ENCODE results near the gene TTLL8.
A peak's percentile ranks its signal among the peaks of the same experiment; 100 is the strongest.

The TTLL8 gene

DNA sequence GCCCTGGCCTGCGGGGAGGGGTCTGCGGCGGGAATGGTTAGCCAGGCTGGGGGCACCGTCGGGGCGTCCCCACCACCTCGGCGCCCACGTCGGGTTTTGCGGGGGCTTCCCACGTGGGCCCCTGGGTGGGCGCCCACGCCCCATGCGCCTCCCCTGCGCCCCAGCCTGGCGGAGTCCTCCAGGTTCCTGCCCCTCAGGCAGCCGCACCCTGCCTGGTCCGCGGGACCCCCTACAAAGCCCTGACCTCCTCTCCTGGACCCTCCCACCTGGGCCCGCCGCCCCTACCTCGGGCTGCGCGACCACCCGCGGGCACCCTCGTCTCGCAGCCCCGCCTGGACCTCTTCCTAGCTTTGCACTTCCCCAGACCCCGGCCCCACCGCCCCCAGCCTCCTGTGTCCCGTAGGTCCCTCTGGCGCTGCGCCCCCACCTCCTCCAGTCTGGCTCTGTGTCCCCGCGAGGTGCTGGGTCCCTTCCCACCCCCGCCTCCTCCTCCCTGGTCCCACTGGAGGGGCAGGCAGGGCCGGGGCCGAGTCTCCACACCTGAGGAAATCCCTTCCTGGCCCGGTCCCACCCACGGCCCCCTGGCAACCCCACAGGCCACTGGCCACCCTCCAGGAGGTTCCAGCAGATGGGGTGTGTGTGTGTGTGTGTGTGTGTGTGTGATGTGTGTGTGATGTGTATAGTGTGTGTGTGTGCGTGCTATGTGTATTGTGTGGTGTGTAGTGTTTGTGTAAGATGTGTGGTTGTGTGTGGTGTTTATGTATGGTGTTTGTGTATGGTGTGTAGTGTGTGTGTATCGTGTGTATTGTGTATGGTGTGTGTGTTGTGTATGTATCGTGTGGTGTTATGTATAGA, 85.7 kb downstream of the TTLL8 start:
- Histone ChIP-seq H3K9me3 (ENCODE audit: control insufficient read depth in 2 of 2, low read length in 2 of 2) (no peaks in the 10 kb centered on the region), H3K4me1 (ENCODE audit: control insufficient read depth in 2 of 2, insufficient read depth in 2 of 2, low read length in 2 of 2) (peaks cover 22 to 24% of the 10 kb centered on the region in 2 donors), H3K27me3 (ENCODE audit: control insufficient read depth in 2 of 2, insufficient read depth in 2 of 2, low read length in 2 of 2) (no peaks in the 10 kb centered on the region), H3K9ac (ENCODE audit: low read depth in 1 of 2, low read length in 2 of 2) (peak overlapping the region in 1 of 2 donors; percentile 76), H3K27ac (ENCODE audit: low read depth in 2 of 2, low read length in 2 of 2) (no peak overlapping the region), H3K36me3 (ENCODE audit: control insufficient read depth in 2 of 2, insufficient read depth in 2 of 2, low read length in 2 of 2) (no peaks in the 10 kb centered on the region), H3K4me3 (ENCODE audit: low read length in 2 of 2) (no peak overlapping the region)

DNA sequence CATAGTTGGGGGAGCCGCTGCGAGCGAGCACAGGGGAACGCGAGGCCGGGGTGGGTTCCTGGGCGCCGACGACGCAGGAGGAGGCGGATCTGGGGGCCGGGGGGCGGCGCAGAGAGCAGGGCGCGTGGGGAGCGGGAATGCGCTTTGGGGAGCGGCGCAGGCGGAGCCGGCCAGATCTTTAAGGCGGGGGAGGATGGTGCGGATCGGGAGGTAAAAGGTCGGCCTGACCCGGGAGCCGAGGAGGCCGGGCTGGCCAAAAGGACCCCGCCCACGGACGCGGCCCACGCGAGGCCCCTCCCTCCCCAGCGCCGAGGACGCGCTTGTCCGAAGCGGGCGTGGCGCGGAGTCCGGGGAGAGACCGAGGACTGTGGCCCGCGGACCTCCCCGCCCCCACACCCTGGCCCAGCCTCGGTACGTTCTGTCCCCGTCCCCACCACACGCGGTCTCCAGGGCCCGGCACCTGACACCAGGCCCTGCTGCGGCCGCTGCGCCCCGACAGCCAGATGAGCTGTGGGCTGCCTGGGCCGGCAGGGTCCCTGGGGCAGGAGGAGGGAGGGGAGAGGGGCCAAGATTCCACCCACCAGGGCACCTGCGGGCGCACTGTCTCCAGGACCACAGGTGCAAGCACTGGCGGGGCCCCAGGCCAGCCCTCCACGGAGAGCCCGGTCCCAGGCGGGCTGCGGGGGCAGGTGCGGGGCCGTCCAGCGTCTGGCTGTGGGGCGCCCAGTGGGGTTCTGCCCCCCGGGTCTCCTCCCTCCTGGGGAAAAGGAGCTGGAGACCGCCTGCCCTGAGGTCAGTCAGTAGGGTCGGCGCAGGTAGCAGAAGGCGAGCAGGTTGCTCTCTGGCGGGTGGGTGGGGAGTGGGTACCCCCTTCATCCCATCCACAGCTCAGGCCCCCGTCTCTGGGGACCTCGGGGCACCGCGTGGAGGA, 86.6 kb downstream of the TTLL8 start:
- Histone ChIP-seq H3K4me1 (ENCODE audit: control insufficient read depth in 2 of 2, insufficient read depth in 2 of 2, low read length in 2 of 2) (peaks cover 25 to 26% of the 10 kb centered on the region in 2 donors), H3K36me3 (ENCODE audit: control insufficient read depth in 2 of 2, insufficient read depth in 2 of 2, low read length in 2 of 2) (no peaks in the 10 kb centered on the region), H3K27ac (ENCODE audit: low read depth in 2 of 2, low read length in 2 of 2) (peak overlapping the region; percentile 81 to 90), H3K4me3 (ENCODE audit: low read length in 2 of 2) (peak overlapping the region; percentile 50 to 57), H3K9me3 (ENCODE audit: control insufficient read depth in 2 of 2, low read length in 2 of 2) (no peaks in the 10 kb centered on the region), H3K27me3 (ENCODE audit: control insufficient read depth in 2 of 2, insufficient read depth in 2 of 2, low read length in 2 of 2) (no peaks in the 10 kb centered on the region), H3K9ac (ENCODE audit: low read depth in 1 of 2, low read length in 2 of 2) (peak overlapping the region; percentile 41 to 76)

DNA sequence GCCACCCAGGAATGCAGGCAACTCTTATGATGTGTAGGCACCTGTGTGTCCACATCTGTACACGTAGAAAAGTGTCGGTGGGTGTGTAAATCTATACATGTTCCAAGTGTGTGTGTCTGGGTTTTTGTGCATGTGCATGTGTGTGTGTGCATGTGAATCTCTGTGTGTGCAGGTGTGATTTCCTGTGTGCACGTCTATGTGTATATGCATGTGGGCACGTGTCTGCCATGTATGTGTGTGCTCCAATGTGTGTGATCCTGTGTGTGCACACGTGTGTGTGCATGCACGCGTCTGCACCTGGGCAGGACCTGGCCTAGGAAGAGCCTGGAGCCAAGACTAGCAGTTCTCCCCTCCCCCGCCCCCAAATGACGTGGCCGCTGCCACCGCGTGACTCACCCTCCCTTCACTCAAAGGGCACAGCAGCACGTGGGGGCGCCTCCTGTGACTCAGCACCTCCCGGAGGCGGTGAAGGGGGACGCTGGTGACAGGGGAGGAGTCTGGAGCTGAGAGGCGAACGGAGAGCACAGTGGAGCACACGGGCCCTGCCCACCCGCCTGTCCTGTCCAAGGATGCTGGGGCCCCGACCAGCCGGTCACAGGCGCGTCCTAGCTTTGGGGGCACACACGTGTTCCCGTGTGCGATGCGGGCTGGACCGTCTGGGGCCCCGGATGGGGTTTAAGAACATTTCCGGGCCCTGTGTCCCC, 87.4 kb downstream of the TTLL8 start:
- Histone ChIP-seq H3K9ac (ENCODE audit: low read depth in 1 of 2, low read length in 2 of 2) (peak overlapping the region; percentile 41 to 76), H3K9me3 (ENCODE audit: control insufficient read depth in 2 of 2, low read length in 2 of 2) (no peaks in the 10 kb centered on the region), H3K36me3 (ENCODE audit: control insufficient read depth in 2 of 2, insufficient read depth in 2 of 2, low read length in 2 of 2) (no peaks in the 10 kb centered on the region), H3K4me1 (ENCODE audit: control insufficient read depth in 2 of 2, insufficient read depth in 2 of 2, low read length in 2 of 2) (peaks cover 28 to 29% of the 10 kb centered on the region in 2 donors), H3K4me3 (ENCODE audit: low read length in 2 of 2) (peak overlapping the region; percentile 48 to 57), H3K27me3 (ENCODE audit: control insufficient read depth in 2 of 2, insufficient read depth in 2 of 2, low read length in 2 of 2) (no peaks in the 10 kb centered on the region), H3K27ac (ENCODE audit: low read depth in 2 of 2, low read length in 2 of 2) (peak overlapping the region; percentile 81 to 90)

DNA sequence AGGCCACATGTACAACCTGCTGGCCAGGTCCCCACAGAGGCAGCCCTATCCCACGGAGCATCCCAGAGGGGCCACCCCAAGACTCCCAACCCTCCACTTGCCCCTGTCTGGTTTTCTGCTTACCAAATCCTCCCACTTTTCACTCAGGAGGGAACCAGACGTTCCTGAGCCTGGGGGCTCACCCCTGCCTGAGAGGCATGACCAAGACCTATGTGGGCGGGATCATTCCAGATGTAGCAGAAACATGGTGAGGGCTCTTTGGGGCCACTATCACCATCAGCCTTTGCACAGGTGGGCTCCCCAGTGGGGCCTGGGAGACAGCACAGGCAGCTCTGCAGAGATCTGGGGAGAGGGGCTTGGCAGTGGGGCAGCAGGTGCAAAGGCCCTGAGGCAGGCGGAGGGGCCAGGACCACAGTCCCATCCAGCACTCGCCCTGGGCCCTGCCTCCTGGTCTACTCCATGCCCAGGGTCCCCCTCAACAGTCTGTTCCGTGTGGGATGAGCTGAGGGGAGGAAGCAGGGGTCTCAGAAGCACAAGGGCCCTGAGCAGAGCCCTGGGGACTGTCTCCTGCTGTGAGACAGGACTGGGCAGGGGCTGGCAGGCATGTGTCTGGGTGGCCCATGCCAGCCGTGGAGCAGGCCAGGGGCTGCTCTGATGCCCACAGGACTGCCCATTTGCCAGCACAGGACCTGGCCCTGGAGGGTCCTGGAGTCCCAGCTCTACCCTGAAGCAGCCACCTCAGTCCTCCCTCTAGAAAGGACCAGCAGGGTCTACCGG, 88.2 kb downstream of the TTLL8 start:
- Histone ChIP-seq H3K4me1 (ENCODE audit: control insufficient read depth in 2 of 2, insufficient read depth in 2 of 2, low read length in 2 of 2) (peaks cover 24 to 26% of the 10 kb centered on the region in 2 donors), H3K9me3 (ENCODE audit: control insufficient read depth in 2 of 2, low read length in 2 of 2) (no peaks in the 10 kb centered on the region), H3K27me3 (ENCODE audit: control insufficient read depth in 2 of 2, insufficient read depth in 2 of 2, low read length in 2 of 2) (no peaks in the 10 kb centered on the region), H3K36me3 (ENCODE audit: control insufficient read depth in 2 of 2, insufficient read depth in 2 of 2, low read length in 2 of 2) (no peaks in the 10 kb centered on the region), H3K4me3 (ENCODE audit: low read length in 2 of 2) (peak overlapping the region; percentile 2 to 48), H3K9ac (ENCODE audit: low read depth in 1 of 2, low read length in 2 of 2) (peak overlapping the region in 1 of 2 donors; percentile 7), H3K27ac (ENCODE audit: low read depth in 2 of 2, low read length in 2 of 2) (peak overlapping the region; percentile 67 to 90)

DNA sequence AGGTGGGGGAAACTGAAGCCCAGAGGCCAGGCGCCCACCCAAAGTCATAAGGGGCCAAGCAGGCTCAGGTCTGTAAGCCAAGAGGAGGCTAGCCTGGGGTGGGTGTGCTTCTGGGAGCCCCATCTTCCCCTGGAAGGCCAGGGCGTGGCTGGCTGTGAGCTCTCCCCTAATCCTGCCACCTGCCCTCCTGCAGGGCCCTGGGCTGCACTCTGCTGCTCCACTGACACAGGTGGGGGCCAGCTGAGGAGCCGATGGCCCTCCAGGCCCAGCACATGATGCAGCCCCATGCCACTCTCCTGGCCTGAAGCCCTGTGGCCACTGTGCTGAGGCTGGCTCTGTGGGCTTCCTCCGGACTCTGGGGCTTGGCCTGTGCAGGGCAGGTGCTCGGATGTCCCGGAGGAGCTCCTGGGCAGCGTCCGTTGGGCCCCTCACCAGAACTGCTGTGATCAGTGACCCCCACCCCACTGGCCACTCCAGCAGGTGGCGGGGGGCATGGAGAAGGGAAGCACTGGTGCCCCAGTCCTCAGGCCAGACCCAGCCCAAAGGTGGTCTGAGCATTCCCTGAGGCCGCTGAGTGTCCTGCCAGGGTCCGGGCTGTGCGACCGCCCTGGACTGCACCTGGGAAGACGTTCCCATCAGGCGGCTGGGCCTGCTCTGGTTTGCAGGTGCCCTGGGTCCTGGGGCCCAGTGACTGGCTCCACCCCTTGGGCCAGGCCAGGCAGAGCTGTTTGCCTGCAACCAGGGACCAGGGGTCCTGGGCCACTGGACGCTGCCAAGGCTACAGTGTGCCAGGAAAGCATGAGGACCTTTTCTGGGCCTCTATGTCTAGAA, 89.1 kb downstream of the TTLL8 start:
- peaks cover 27 to 29% of the 10 kb centered on the region in 2 donors for H3K4me1 ChIP-seq (ENCODE audit: control insufficient read depth in 2 of 2, insufficient read depth in 2 of 2, low read length in 2 of 2)
- no peaks in the 10 kb centered on the region for H3K9me3 ChIP-seq (ENCODE audit: control insufficient read depth in 2 of 2, low read length in 2 of 2)
- peaks cover 5 to 8% of the 10 kb centered on the region in 2 donors for H3K36me3 ChIP-seq (ENCODE audit: control insufficient read depth in 2 of 2, insufficient read depth in 2 of 2, low read length in 2 of 2)
- no peak overlapping the region for H3K9ac ChIP-seq (ENCODE audit: low read depth in 1 of 2, low read length in 2 of 2)
- no peak overlapping the region for H3K4me3 ChIP-seq (ENCODE audit: low read length in 2 of 2)
- no peak overlapping the region for H3K27ac ChIP-seq (ENCODE audit: low read depth in 2 of 2, low read length in 2 of 2)
- H3K27me3 ChIP-seq (ENCODE audit: control insufficient read depth in 2 of 2, insufficient read depth in 2 of 2, low read length in 2 of 2): no peaks in the 10 kb centered on the region
